AG04450 (cell line): ENCODE results near the gene PRKCZ. TPM values are rescaled to one million over a fixed set of nuclear protein-coding genes. Genes with fewer than 3 reads are reported as not detected.

Experiments used
- CTCF ChIA-PET: fragments of 300-600, 350-600 bp; formaldehyde crosslinking; extraction: SDS; loops from one replicate; lab custom pipeline; 2022; ENCODE audit warnings: antibody characterized with exemption, inconsistent platforms; lab: Charles Lee
- POLR2A ChIA-PET: fragments of 350-600 bp; formaldehyde crosslinking; extraction: SDS; loops from one replicate; lab custom pipeline; 2021; ENCODE audit warnings: antibody characterized with exemption, inconsistent platforms; lab: Yijun Ruan, JAX
- DNase-seq: peaks from one replicate; pipeline ENCODE4 v3.0.0-alpha.2; 2011; ENCODE audit warnings: low read depth, low spot score
- H3K27ac ChIP-seq: one replicate; pipeline ENCODE4 v1.5.1; 2012; ENCODE audit warnings: low read depth, low read length, control low read depth
- H3K27me3 ChIP-seq: one replicate; pipeline ENCODE4 v1.6.0; 2012; ENCODE audit warnings: low read length; ENCODE audit not compliant: control insufficient read depth, insufficient read depth
- H3K4me3 ChIP-seq: 2 replicates; pipeline ENCODE4 v1.5.1; 2011; ENCODE audit warnings: mild to moderate bottlenecking, low read depth, low read length, control low read depth
- H3K9me3 ChIP-seq: 2 replicates; pipeline ENCODE4 v1.5.1; 2012; ENCODE audit warnings: low read length; ENCODE audit not compliant: control insufficient read depth, insufficient read depth
- CTCF ChIP-seq: IDR thresholded peaks from 2 replicates; pipeline ENCODE4 v1.5.1; 2011; ENCODE audit warnings: low read depth, low read length, control low read depth, inconsistent platforms
- polyA plus RNA-seq: library from polyadenylated mRNA; depleted of rRNA; stranded (reverse); fragments of >200 nt; gene quantifications from 2 replicates; pipeline ENCODE4 v1.2.3, GENCODE V29; 2011

The PRKCZ gene
- polyA plus RNA-seq, 1 experiment: 3.0 TPM

GRCh38 chr1:2014741-2015735 lies 35.2 kb upstream of the PRKCZ start:
- ChIA-PET POLR2A (no interaction called here), CTCF (no interaction called here)
- no peak overlapping the region for H3K27ac ChIP-seq
- no peak for TF ChIP-seq CTCF
- H3K9me3 ChIP-seq: no peaks in the 10 kb centered on the region; the same call in 1 of the 2 replicates
- no peak overlapping the region for H3K4me3 ChIP-seq
- DNase-seq: no peak
- H3K27me3 ChIP-seq: peaks cover 47% of the 10 kb centered on the region

GRCh38 chr1:2016123-2016522 lies 34.1 kb upstream of the PRKCZ start:
- no peak for DNase-seq
- Histone ChIP-seq H3K27ac (no peak overlapping the region), H3K4me3 (no peak overlapping the region), H3K9me3 (no peaks in the 10 kb centered on the region; the same call in 1 of the 2 replicates), H3K27me3 (peaks cover 55% of the 10 kb centered on the region)
- ChIA-PET POLR2A (no interaction called here), CTCF (no interaction called here)
- no peak for TF ChIP-seq CTCF

- Histone ChIP-seq H3K9me3 (no peaks in the 10 kb centered on the region; the same call in 1 of the 2 replicates), H3K27me3 (peaks cover 64% of the 10 kb centered on the region), H3K27ac (no peak overlapping the region), H3K4me3 (no peak overlapping the region)
- CTCF ChIA-PET: no interaction called here
- no peak for DNase-seq
- POLR2A ChIA-PET: no interaction called here
- TF ChIP-seq CTCF: no peak
Observed at GRCh38 chr1:2018217-2019171, 31.7 kb upstream of the PRKCZ start.

- Histone ChIP-seq H3K4me3 (no peak within 1 kb of the TSS), H3K9me3 (no peaks in the 10 kb centered on the region; the same call in 1 of the 2 replicates), H3K27me3 (peaks cover 67% of the 10 kb centered on the region), H3K27ac (no peak within 1 kb of the TSS)
- DNase-seq: no peak
- ChIA-PET CTCF (no interaction called here), POLR2A (no interaction called here)
- TF ChIP-seq CTCF: no peak
Observed at GRCh38 chr1:2019172-2019543, 31.1 kb upstream of the PRKCZ start, which contains the start of gene GABRD. Gene GABRD (plus strand): TSS chr1:2019345. CDS start chr1:2019424, 79 bp downstream.
